ENCODE measurements around the gene METTL25B.

DNA sequence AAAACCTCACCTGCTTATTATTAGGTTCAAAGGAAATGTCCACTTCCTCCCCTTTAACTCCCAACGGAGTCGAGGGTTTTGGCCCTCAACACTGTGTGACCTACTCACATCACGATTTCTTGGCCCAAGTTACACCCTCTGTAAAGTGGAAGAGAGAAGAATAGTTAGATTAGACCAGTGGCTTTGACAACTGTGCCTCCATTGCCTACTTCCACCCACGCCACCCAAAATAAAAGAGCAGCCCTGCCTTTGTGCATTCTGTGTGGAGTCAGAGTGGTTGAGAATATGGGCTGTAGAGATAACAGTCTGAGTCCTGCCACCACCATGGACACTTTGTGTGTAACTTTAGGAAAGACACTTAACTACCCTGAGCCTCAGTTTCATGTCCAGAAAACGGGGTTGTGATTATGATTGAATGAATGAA is 27.3 kb downstream of the METTL25B start:
- TF ChIP-seq CTCF (conservative IDR thresholded peaks at IDR 0.05; ENCODE audit: low read length) (no peak), EZH2phosphoT487 (IDR thresholded peaks at IDR 0.05; ENCODE audit: borderline replicate concordance) (no peak)
